GM12891 (cell line): ENCODE measurements around the gene KPNA3.
"Not testable (repeated sequence)": the region's sequence is repeated elsewhere in the genome, so short reads cannot be mapped to it uniquely, and the experiment has no call there.

ENCODE experiments used
- DNase-seq: peaks from one replicate; pipeline ENCODE4 v3.0.0; 2011; ENCODE audit warnings: low spot score; ENCODE audit not compliant: insufficient read length
- FAIRE-seq: peaks from 2 replicates; lab custom pipeline; 2011; peaks lifted over from hg19 to GRCh38; lab: Jason Lieb, UNC
- PAX5 ChIP-seq: IDR thresholded peaks from 2 replicates; pipeline ENCODE4 v1.6.1; 2011; ENCODE audit warnings: low read length, moderate library complexity, mild to moderate bottlenecking; ENCODE audit not compliant: insufficient read depth, severe bottlenecking
- POLR2A ChIP-seq: IDR thresholded peaks from 2 replicates; pipeline ENCODE4 v1.6.1; 2011; ENCODE audit warnings: low read depth, low read length, control low read depth
- POLR2AphosphoS5 ChIP-seq: IDR thresholded peaks from 2 replicates; pipeline ENCODE4 v1.6.1; 2011; ENCODE audit warnings: low read depth, low read length, control low read depth
- POU2F2 ChIP-seq: IDR thresholded peaks from 2 replicates; pipeline ENCODE4 v1.6.1; 2011; ENCODE audit warnings: low read depth, mild to moderate bottlenecking, control low read depth, low read length, moderate library complexity
- SPI1 ChIP-seq: IDR thresholded peaks from 2 replicates; pipeline ENCODE4 v1.6.1; 2011; ENCODE audit warnings: low read depth, low read length, control low read depth
- TAF1 ChIP-seq: IDR thresholded peaks from 2 replicates; pipeline ENCODE4 v1.6.1; 2011; ENCODE audit warnings: low read depth, low read length, control low read depth

Gene KPNA3

GRCh38 chr13:49827891-49828290, 35.4 kb upstream of the KPNA3 start:
- no peak for DNase-seq
- no peak for FAIRE-seq
- TF ChIP-seq SPI1: no peak
- TF ChIP-seq PAX5: no peak

DNA sequence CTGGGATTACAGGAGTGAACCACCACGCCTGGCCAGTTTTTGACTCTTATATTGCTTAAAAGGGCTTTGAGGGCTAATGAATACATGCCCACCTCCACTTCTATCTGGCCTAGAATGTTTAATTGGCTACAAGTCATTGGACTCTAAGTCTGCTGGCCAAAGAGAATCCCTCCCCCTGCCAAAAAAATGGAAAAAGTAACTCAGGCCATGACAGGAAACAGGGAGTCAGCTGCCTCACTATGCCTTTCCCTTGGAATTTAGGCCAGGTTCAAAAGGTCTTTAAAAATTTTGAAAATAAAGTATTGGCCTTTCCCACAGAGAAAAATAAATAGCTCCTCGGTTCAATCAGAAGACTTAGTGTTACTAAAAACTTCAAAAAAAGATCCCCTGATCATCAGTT, 34.9 kb upstream of the KPNA3 start:
- no peak for TF ChIP-seq POLR2A
- TF ChIP-seq POU2F2: no peak
- no peak for TF ChIP-seq PAX5
- no peak for FAIRE-seq
- DNase-seq: no peak

DNA sequence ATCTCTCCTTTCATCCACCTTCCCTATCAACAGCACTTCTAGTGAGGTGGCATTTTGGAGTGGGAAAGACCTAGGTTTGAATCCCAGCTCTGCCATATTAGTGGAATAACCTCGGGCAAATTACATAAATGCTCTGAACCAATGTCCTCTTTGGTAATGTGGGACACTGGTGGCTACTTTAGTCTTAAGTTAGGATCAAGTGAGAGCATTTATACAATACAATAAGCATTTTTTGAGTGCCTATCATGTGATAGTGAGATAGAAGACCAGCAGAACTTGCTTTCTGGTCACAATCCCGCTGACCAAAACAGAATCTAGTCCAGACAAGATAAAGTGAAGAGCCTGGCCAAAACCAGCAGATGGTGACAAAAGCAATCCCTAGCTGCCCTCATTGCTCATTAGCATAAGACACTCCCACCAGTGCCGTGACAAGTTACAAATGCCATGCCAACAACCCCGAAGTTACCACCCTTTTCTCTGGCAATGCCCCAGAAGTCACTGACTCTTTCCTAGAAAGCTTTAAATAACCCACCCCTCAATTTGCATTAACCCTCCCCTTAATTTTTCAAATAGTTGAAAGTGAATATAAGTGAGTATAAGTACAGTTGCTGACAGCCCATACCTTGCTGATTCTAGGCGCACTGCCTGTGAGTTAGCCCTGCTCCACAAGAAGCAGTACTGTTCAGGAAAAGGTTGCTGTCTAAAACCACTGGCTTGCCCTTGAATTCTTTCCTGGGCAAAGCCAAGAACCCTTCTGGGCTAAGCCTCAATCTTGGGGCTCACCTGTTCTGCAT, 28.9 kb upstream of the KPNA3 start:
- FAIRE-seq: no peak

DNA sequence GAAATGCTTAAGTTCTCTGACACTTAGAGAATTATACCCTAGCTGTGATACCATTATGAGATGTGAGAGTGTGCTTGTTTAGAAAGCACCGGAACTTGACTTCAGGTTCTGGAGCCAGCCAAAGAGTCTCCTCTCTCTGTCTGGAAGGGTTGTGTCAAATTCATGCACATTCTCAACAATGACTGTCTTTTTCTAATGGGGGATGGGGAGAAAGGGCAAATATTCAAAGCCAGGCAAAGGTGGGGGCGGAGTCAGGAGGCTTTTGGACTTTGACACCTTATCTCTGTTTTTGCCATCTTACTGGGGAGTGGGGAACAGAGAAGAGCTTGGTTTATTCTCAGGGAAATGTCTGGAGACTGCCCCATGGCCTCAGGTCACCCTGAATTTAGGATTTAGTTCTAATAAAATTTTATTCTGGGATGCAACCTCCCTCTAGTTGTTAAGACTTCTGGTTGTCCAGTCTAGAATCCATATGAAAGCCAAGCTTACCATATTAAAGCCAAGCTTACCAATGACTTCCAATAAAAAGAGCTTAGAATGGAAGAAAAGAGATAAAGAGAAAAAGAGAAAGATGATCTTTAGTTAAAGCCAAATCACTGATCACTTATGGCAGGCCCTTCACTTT, 28.2 kb upstream of the KPNA3 start:
- no peak for TF ChIP-seq POLR2AphosphoS5
- no peak for TF ChIP-seq SPI1
- no peak for FAIRE-seq
- DNase-seq: no peak

More for the DNA sequence above, 28.9 kb upstream of the KPNA3 start:
- DNase-seq: no peak
- no peak for TF ChIP-seq SPI1
- no peak for TF ChIP-seq PAX5
- no peak for TF ChIP-seq POLR2A
- no peak for TF ChIP-seq POU2F2
- no peak for TF ChIP-seq TAF1
- TF ChIP-seq POLR2AphosphoS5: no peak

DNA sequence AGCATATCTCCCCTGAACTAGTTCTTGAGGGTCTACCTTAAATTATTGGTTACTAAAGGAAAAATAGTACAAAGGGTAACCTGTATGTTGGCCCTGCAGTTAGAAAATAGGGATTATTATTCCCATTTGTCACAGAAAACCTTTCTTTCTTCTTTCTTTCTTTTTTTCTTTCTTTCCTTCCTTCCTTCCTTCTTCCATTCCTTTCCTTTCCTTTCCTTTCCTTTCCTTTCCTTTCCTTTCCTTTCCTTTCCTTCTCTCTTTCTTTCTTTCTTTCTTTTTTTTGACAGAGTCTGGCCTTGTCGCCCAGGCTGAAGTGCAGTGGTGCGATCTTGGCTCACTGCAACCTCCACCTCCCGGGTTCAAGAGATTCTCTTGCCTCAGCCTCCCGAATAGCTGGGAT, 23.6 kb upstream of the KPNA3 start:
- not testable (repeated sequence) for DNase-seq, FAIRE-seq

GRCh38 chr13:49814551-49815270, 22.2 kb upstream of the KPNA3 start:
- DNase-seq (no peak), FAIRE-seq (no peak)
- TF ChIP-seq SPI1: no peak
- no peak for TF ChIP-seq POU2F2
- TF ChIP-seq TAF1: no peak
- TF ChIP-seq PAX5: no peak
- no peak for TF ChIP-seq POLR2AphosphoS5
- no peak for TF ChIP-seq POLR2A

- DNase-seq (no peak), FAIRE-seq (no peak)
- no peak for TF ChIP-seq TAF1
- no peak for TF ChIP-seq PAX5
- no peak for TF ChIP-seq POLR2AphosphoS5
- no peak for TF ChIP-seq POLR2A
- TF ChIP-seq POU2F2: no peak
- TF ChIP-seq SPI1: no peak
These were observed 20.3 kb upstream of the KPNA3 start for GRCh38 chr13:49812812-49813211.

- DNase-seq (no peak), FAIRE-seq (no peak)
- TF ChIP-seq POLR2A (no peak), POLR2AphosphoS5 (no peak), PAX5 (no peak)
These were observed 19.0 kb upstream of the KPNA3 start for GRCh38 chr13:49811527-49811908.

- FAIRE-seq (no peak), DNase-seq (no peak)
- TF ChIP-seq POLR2AphosphoS5: no peak
- no peak for TF ChIP-seq PAX5
- TF ChIP-seq POLR2A: no peak
- TF ChIP-seq SPI1: no peak
- TF ChIP-seq TAF1: no peak
- no peak for TF ChIP-seq POU2F2
These were observed 18.4 kb upstream of the KPNA3 start for GRCh38 chr13:49810567-49811526.

- no peak for DNase-seq
- FAIRE-seq: no peak
- TF ChIP-seq POLR2A (no peak), TAF1 (no peak), POLR2AphosphoS5 (no peak), SPI1 (no peak), POU2F2 (no peak), PAX5 (no peak)
These were observed 15.2 kb upstream of the KPNA3 start for GRCh38 chr13:49807681-49808080.
